MCF 10A (cell line): ENCODE data around the gene PRR5. TPM values are rescaled to one million over a fixed set of nuclear protein-coding genes. Genes with fewer than 3 reads are reported as not detected.

Experiments used
- BruUV-seq: library from RNA; stranded (reverse); fragments of 400-500 nt; replicated peaks from 2 replicates; lab custom pipeline; 2021; lab: Mats Ljungman, UMichigan
- CTCF ChIA-PET: fragments of 300-600 bp; sonication (Branson Sonifier 250); formaldehyde crosslinking; extraction: SDS; loops from one replicate; lab custom pipeline; 2021; ENCODE audit warnings: antibody characterized with exemption, inconsistent platforms; lab: Yijun Ruan, JAX
- POLR2A ChIA-PET: fragments of 300-600, 350-650 bp; sonication (Branson Sonifier 250); formaldehyde crosslinking; extraction: SDS; loops from one replicate; lab custom pipeline; 2020; ENCODE audit warnings: antibody characterized with exemption, inconsistent platforms; lab: Yijun Ruan, JAX
- DNase-seq: peaks from one replicate; pipeline ENCODE4 v3.0.0-alpha.2; 2018; ENCODE audit not compliant: unreplicated experiment
- H3K27ac Mint-ChIP-seq: one replicate; pipeline ENCODE4 v1.8.0; 2022; ENCODE audit warnings: mild to moderate bottlenecking, low read depth, mixed read lengths; ENCODE audit not compliant: unreplicated experiment
- H3K27me3 Mint-ChIP-seq: one replicate; pipeline ENCODE4 v1.8.0; 2022; ENCODE audit warnings: mixed read lengths; ENCODE audit not compliant: insufficient read depth, unreplicated experiment
- H3K36me3 Mint-ChIP-seq: one replicate; pipeline ENCODE4 v1.8.0; 2022; ENCODE audit warnings: mild to moderate bottlenecking, moderate library complexity, mixed read lengths; ENCODE audit not compliant: insufficient read depth, unreplicated experiment
- H3K4me1 Mint-ChIP-seq: one replicate; pipeline ENCODE4 v1.8.0; 2022; ENCODE audit warnings: mixed read lengths; ENCODE audit not compliant: insufficient read depth, unreplicated experiment
- H3K4me3 Mint-ChIP-seq: one replicate; pipeline ENCODE4 v1.8.0; 2022; ENCODE audit warnings: mild to moderate bottlenecking, moderate library complexity, mixed read lengths; ENCODE audit not compliant: unreplicated experiment
- H3K9me3 Mint-ChIP-seq: one replicate; pipeline ENCODE4 v1.8.0; 2022; ENCODE audit warnings: mixed read lengths; ENCODE audit not compliant: unreplicated experiment
- intact Hi-C: fragments of 100-400 bp; cut with micrococcal nuclease; formaldehyde crosslinking; loops from 2 replicates; pipeline ENCODE4 v1.14.1; 2022
- total RNA-seq: library from RNA; stranded (reverse); gene quantifications from 2 replicates; pipeline ENCODE4 v1.2.3, GENCODE V29; 2022
- TF ChIP-seq, protein P1 (sequence below): fragments of 200-600 bp; IDR thresholded peaks from one replicate; pipeline ENCODE4 v1.8.0; 2022; ENCODE audit warnings: antibody characterized with exemption, mild to moderate bottlenecking; ENCODE audit not compliant: unreplicated experiment

Gene PRR5
- total RNA-seq, 1 experiment from 2014 or later = 11.0 TPM

DNA sequence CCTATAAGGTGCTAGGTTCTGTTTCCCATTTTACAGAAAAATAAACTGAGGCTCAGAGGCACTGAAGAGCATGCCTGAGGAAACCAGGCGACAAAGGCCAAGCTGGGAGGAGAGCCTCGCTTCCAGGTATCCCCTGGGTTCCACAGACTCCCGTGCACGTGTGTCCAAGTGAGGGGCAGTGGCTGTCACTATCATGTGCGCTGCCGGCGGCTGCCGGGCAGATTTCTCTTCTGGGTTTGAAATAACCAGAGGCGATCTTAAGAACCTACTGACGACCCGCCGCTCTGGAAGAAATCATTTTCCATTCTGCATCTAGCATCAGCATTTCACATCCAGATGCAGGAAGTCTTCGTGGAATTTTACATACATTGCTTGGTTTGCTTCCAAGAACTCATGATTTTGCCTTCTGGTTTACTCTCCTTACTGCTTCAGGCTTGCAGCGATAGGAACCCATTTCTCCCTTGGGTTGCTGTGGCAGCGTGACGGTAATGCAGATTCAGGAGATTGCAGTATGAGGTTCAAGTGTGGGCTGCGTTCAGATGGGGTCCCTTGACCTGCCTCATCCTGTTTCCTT lies 79.0 kb downstream of the PRR5 start:
- intact Hi-C loops = no loop called here
- CTCF ChIA-PET = no interaction called here
- Mint-ChIP-seq H3K36me3 (no peaks in the 10 kb centered on the region), H3K9me3 (no peaks in the 10 kb centered on the region), H3K27me3 (no peaks in the 10 kb centered on the region), H3K4me3 (no peak overlapping the region), H3K4me1 (peaks cover 8% of the 10 kb centered on the region), H3K27ac (no peak overlapping the region)
- TF ChIP-seq, protein P1, sequence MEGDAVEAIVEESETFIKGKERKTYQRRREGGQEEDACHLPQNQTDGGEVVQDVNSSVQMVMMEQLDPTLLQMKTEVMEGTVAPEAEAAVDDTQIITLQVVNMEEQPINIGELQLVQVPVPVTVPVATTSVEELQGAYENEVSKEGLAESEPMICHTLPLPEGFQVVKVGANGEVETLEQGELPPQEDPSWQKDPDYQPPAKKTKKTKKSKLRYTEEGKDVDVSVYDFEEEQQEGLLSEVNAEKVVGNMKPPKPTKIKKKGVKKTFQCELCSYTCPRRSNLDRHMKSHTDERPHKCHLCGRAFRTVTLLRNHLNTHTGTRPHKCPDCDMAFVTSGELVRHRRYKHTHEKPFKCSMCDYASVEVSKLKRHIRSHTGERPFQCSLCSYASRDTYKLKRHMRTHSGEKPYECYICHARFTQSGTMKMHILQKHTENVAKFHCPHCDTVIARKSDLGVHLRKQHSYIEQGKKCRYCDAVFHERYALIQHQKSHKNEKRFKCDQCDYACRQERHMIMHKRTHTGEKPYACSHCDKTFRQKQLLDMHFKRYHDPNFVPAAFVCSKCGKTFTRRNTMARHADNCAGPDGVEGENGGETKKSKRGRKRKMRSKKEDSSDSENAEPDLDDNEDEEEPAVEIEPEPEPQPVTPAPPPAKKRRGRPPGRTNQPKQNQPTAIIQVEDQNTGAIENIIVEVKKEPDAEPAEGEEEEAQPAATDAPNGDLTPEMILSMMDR = no peak
- DNase-seq = no peak
- POLR2A ChIA-PET = no interaction called here
- no TSS peak for BruUV-seq

GRCh38 chr22:44782363-44782963 lies 80.5 kb downstream of the PRR5 start:
- Mint-ChIP-seq H3K27me3 (no peaks in the 10 kb centered on the region), H3K36me3 (peaks cover 2% of the 10 kb centered on the region), H3K4me3 (no peak overlapping the region), H3K27ac (no peak overlapping the region), H3K4me1 (peaks cover 8% of the 10 kb centered on the region), H3K9me3 (no peaks in the 10 kb centered on the region)
- TF ChIP-seq, protein P1 = no peak
- BruUV-seq = no TSS peak
- no peak for DNase-seq
- CTCF ChIA-PET = interaction anchor here (1.1 kb wide), 1 partner anchor 47 kb away, joined by 3 read pairs; no protein-coding TSS in a partner anchor
- POLR2A ChIA-PET = no interaction called here
- intact Hi-C loops = no loop called here

GRCh38 chr22:44783091-44783490 lies 81.1 kb downstream of the PRR5 start:
- H3K27me3 Mint-ChIP-seq = no peaks in the 10 kb centered on the region
- intact Hi-C loops = no loop called here
- no peak overlapping the region for H3K27ac Mint-ChIP-seq
- ChIA-PET CTCF (interaction anchor here (1.1 kb wide), 1 partner anchor 48 kb away, joined by 3 read pairs; no protein-coding TSS in a partner anchor), POLR2A (interaction anchor here (0.6 kb wide), 1 partner anchor 90 kb away, joined by 4 read pairs; no protein-coding TSS in a partner anchor)
- H3K9me3 Mint-ChIP-seq = no peaks in the 10 kb centered on the region
- no peak for DNase-seq
- H3K4me3 Mint-ChIP-seq = no peak overlapping the region
- peaks cover 8% of the 10 kb centered on the region for H3K4me1 Mint-ChIP-seq
- peaks cover 6% of the 10 kb centered on the region for H3K36me3 Mint-ChIP-seq
- BruUV-seq = no TSS peak
- TF ChIP-seq, protein P1 = no peak

- no peak overlapping the region for H3K27ac Mint-ChIP-seq
- no peaks in the 10 kb centered on the region for H3K9me3 Mint-ChIP-seq
- POLR2A ChIA-PET = interaction anchor here (0.6 kb wide), 1 partner anchor 90 kb away, joined by 4 read pairs; no protein-coding TSS in a partner anchor
- intact Hi-C loops = no loop called here
- TF ChIP-seq, protein P1 = no peak
- BruUV-seq = no TSS peak
- no peak overlapping the region for H3K4me3 Mint-ChIP-seq
- CTCF ChIA-PET = interaction anchor here (1.1 kb wide), 1 partner anchor 48 kb away, joined by 3 read pairs; no protein-coding TSS in a partner anchor
- H3K27me3 Mint-ChIP-seq = no peaks in the 10 kb centered on the region
- peaks cover 6% of the 10 kb centered on the region for H3K36me3 Mint-ChIP-seq
- DNase-seq = no peak
- peaks cover 8% of the 10 kb centered on the region for H3K4me1 Mint-ChIP-seq
These were observed 81.6 kb downstream of the PRR5 start for GRCh38 chr22:44783581-44783980.
